ENCODE results near the gene GRP. TPM values are rescaled to one million over a fixed set of nuclear protein-coding genes. Genes with fewer than 3 reads are reported as not detected.

Gene GRP
- total and polyA plus RNA-seq, 2 of the 4 experiments (the other 2 are of a cell fraction): not detected

DNA sequence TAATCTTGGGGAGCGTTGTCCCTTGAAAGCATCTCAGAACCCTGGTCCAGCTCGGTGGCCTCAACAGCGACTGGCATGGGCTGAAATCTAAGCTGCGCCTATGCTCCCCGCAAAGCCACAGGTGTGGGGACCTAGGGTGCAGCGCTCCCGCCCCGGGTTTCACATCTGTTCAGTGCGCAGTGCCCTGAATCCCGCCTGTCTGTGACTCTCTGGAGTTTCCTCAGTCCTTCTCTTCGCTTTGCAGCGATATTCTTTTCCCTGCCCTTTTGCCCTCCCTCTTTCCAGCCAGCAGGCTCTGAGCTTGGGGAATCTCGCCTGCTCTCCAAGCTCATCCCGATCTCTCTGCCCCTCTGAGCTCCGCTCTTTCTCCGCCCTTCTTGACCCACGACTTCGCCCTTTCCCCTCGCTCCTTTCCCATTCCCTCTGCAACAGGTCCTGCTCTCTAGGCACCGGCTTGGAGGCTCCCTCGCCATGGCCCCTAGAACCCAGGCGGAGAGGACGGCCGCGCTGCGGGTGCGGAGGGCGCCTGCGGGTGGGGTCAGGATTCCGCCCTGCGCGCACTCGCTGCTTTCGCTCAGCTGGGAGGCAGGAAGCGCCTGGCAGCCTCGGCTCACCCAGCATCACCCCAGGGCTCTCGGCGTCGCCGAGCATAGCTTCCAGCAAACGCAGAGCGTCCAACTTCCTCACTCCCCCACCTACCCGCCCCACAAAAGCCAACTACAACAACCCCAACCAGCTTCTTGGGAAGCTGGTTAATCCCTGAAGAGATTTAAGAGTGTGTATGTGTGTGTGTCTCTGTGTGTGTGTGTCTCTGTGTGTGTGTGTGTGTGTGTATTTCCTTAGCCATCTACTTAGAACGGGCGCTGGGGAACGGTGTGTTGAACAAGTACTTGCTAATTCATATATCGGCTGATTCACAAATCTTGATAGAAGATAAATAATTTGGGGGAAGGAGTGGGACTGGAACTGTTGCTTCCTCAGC, 1.1 kb downstream of the GRP start:
- no peak overlapping the region for H3K23ac ChIP-seq (ENCODE audit: low read depth, low read length)
- no peak overlapping the region for H2AK9ac ChIP-seq (replicated peaks; ENCODE audit: low read depth, low read length, poor library complexity)
- in situ Hi-C loops (cut with MboI; ENCODE audit: low sequenced_read_pairs) (no loop called here), intact Hi-C loops (cut with micrococcal nuclease) (no loop called here), dilution Hi-C loops (cut with HindIII; ENCODE audit: low sequenced_read_pairs, unreplicated experiment) (no loop called here)
- H3K4me2 ChIP-seq (ENCODE audit: low read depth, low read length): no peak overlapping the region
- no peak overlapping the region for H3K14ac ChIP-seq (replicated peaks; ENCODE audit: low read depth, low read length)
- ChIA-PET CTCF (no interaction called here), POLR2A (ENCODE audit: unreplicated experiment) (no interaction called here)
- no peak overlapping the region for H2BK5ac ChIP-seq (ENCODE audit: low read depth, low read length, poor library complexity, severe bottlenecking)
- no peak overlapping the region for H3K4me3 ChIP-seq (ENCODE audit: insufficient read depth, low read depth, low read length)
- H4K8ac ChIP-seq (ENCODE audit: low read depth in 2 of 2, low read length in 2 of 2): no peak overlapping the region
- no peaks in the 10 kb centered on the region for H3K79me1 ChIP-seq (ENCODE audit: low read depth in 1 of 2, low read length in 2 of 2)
- 0 out of 2 replicates have a peak, but pooled peaks have one; percentile 27 for ATAC-seq (ENCODE audit: low read depth)
- H2BK15ac ChIP-seq (ENCODE audit: low read depth, low read length): no peak overlapping the region
- no peak overlapping the region for H3K4ac ChIP-seq (ENCODE audit: low read depth, low read length)
- 1% methylated on average over 28 of the region's 47 CpGs; no CpG with 5 or more reads in 1 of the 2 experiments for WGBS, 2 experiments (ENCODE audit: extremely low coverage in 2 of 2, insufficient read length in 1 of 2)
- BruUV-seq (replicated peaks): no TSS peak
- no peak overlapping the region for H3K18ac ChIP-seq (ENCODE audit: low read depth, low read length)
- no peak overlapping the region for H4K5ac ChIP-seq (ENCODE audit: low read depth, low read length)
- H3K56ac ChIP-seq (ENCODE audit: extremely low read depth, insufficient read depth, low read length): no peak overlapping the region
- H3K9ac ChIP-seq (ENCODE audit: low read depth, low read length): no peak overlapping the region
- no peak overlapping the region for H2AK5ac ChIP-seq (ENCODE audit: low read depth, low read length)
- no peaks in the 10 kb centered on the region for H3K36me3 ChIP-seq (ENCODE audit: control insufficient read depth, insufficient read depth, low read length)
- no peaks in the 10 kb centered on the region for H3K9me3 ChIP-seq (ENCODE audit: control insufficient read depth, insufficient read depth, low read length)
- H3K4me1 ChIP-seq (ENCODE audit: control insufficient read depth, insufficient read depth, low read length): no peaks in the 10 kb centered on the region
- no peak for DNase-seq
- H2BK20ac ChIP-seq (ENCODE audit: low read depth, low read length): no peak overlapping the region
- H3K9me1 ChIP-seq (ENCODE audit: insufficient read depth, low read length): no peaks in the 10 kb centered on the region
- H4K91ac ChIP-seq (ENCODE audit: insufficient read depth, low read depth, low read length): no peak overlapping the region
- peaks cover 74% of the 10 kb centered on the region for H3K27me3 ChIP-seq (ENCODE audit: control insufficient read depth, insufficient read depth, low read length)
- no peak overlapping the region for H2AFZ ChIP-seq (replicated peaks; ENCODE audit: low read length, poor library complexity)
- no peaks in the 10 kb centered on the region; the same call in 1 of the 2 replicates for H4K20me1 ChIP-seq (ENCODE audit: insufficient read depth, low read length)
- no peak overlapping the region for H2BK120ac ChIP-seq (ENCODE audit: low read depth, low read length)
- H3K27ac ChIP-seq (ENCODE audit: insufficient read depth, low read length): no peak overlapping the region
- TF ChIP-seq, protein P1, sequence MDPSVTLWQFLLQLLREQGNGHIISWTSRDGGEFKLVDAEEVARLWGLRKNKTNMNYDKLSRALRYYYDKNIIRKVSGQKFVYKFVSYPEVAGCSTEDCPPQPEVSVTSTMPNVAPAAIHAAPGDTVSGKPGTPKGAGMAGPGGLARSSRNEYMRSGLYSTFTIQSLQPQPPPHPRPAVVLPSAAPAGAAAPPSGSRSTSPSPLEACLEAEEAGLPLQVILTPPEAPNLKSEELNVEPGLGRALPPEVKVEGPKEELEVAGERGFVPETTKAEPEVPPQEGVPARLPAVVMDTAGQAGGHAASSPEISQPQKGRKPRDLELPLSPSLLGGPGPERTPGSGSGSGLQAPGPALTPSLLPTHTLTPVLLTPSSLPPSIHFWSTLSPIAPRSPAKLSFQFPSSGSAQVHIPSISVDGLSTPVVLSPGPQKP (IDR thresholded peaks at IDR 0.05; ENCODE audit: borderline replicate concordance, low read depth, low read length): no peak
- TF ChIP-seq RAD21 (IDR thresholded peaks at IDR 0.05; ENCODE audit: low read length) (no peak), SMC3 (IDR thresholded peaks at IDR 0.05; ENCODE audit: low read depth, low read length) (no peak), CHD1 (IDR thresholded peaks at IDR 0.05; ENCODE audit: low read depth, low read length) (no peak), CEBPB (IDR thresholded peaks at IDR 0.05; ENCODE audit: low read depth, low read length) (no peak), FOS (IDR thresholded peaks at IDR 0.05; ENCODE audit: low read depth, low read length) (no peak), RCOR1 (IDR thresholded peaks at IDR 0.05; ENCODE audit: insufficient replicate concordance, low read length) (no peak), MAZ (IDR thresholded peaks at IDR 0.05; ENCODE audit: borderline replicate concordance, low read depth, low read length) (no peak), MAFK (IDR thresholded peaks at IDR 0.05; ENCODE audit: low read depth, low read length) (no peak), BHLHE40 (IDR thresholded peaks at IDR 0.05; ENCODE audit: low read depth, low read length) (no peak), POLR2A (IDR thresholded peaks at IDR 0.05; ENCODE audit: low read depth, low read length) (no peak), RFX5 (IDR thresholded peaks at IDR 0.05; ENCODE audit: low read depth, low read length) (no peak), MXI1 (IDR thresholded peaks at IDR 0.05; ENCODE audit: borderline replicate concordance, low read depth, low read length) (no peak), NFE2L2 (IDR thresholded peaks at IDR 0.05; ENCODE audit: low read depth, low read length) (no peak)
- TF ChIP-seq, protein P2, sequence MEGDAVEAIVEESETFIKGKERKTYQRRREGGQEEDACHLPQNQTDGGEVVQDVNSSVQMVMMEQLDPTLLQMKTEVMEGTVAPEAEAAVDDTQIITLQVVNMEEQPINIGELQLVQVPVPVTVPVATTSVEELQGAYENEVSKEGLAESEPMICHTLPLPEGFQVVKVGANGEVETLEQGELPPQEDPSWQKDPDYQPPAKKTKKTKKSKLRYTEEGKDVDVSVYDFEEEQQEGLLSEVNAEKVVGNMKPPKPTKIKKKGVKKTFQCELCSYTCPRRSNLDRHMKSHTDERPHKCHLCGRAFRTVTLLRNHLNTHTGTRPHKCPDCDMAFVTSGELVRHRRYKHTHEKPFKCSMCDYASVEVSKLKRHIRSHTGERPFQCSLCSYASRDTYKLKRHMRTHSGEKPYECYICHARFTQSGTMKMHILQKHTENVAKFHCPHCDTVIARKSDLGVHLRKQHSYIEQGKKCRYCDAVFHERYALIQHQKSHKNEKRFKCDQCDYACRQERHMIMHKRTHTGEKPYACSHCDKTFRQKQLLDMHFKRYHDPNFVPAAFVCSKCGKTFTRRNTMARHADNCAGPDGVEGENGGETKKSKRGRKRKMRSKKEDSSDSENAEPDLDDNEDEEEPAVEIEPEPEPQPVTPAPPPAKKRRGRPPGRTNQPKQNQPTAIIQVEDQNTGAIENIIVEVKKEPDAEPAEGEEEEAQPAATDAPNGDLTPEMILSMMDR (conservative IDR thresholded peaks at IDR 0.05; ENCODE audit: low read depth, low read length): no peak
